ENCODE measurements around the gene GNAT2. TPM values are rescaled to one million over a fixed set of nuclear protein-coding genes. Genes with fewer than 3 reads are reported as not detected.

The GNAT2 gene
- total and polyA plus RNA-seq, 12 donors, result 0.04 TPM; not detected in 11

DNA sequence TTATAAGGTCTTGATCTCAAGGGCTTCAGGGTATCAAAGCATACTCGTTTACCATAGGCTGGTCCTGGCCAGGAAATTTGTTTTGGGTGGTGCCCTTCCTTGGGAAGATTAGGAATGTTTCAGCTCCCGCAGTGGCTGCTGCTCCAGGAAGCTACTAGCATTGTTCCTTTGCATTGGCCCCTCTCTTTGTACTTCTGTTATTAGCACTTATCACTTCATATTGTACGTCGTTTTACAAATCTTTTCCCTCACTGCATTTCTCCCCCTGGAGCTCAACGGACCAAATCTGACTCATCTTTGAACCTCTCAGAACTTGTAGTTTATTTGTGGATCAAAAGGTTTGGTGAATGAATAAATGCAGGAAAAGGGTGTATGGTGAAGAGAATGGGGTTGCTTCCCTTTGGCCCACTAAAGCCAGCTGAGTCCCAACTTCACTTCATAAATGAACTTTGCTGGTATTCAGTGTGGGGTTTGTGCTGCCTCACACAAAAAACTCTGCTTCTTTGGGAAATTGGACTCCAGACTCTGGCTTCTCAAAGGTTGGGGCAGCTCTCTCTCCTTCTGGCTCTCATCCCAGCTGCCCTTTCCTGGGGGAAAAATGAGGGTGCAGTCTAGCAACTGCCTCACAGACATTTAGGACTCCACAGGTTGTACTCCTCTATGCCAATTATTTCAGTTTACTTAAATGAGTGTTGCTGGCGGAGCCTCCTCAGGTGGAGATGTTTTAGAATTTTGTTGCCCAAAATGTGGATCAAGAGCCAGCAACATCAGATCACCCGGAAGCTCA is 5.9 kb downstream of the GNAT2 start:
- no peak overlapping the region for H3K4me3 ChIP-seq
- ATAC-seq, result peak in 1 of 8 donors; percentile 30
- peak overlapping the region in 3 of 10 donors; percentile 17 to 56 (median 28) for H3K27ac ChIP-seq
- intact Hi-C loops (cut with DNase I), result no loop called here
- H3K36me3 ChIP-seq, result no peaks in the 10 kb centered on the region
- peaks cover 0 to 60% (median 0%) of the 10 kb centered on the region in 9 donors for H3K4me1 ChIP-seq
- H3K9me3 ChIP-seq, result no peaks in the 10 kb centered on the region
- TF ChIP-seq, protein P1, sequence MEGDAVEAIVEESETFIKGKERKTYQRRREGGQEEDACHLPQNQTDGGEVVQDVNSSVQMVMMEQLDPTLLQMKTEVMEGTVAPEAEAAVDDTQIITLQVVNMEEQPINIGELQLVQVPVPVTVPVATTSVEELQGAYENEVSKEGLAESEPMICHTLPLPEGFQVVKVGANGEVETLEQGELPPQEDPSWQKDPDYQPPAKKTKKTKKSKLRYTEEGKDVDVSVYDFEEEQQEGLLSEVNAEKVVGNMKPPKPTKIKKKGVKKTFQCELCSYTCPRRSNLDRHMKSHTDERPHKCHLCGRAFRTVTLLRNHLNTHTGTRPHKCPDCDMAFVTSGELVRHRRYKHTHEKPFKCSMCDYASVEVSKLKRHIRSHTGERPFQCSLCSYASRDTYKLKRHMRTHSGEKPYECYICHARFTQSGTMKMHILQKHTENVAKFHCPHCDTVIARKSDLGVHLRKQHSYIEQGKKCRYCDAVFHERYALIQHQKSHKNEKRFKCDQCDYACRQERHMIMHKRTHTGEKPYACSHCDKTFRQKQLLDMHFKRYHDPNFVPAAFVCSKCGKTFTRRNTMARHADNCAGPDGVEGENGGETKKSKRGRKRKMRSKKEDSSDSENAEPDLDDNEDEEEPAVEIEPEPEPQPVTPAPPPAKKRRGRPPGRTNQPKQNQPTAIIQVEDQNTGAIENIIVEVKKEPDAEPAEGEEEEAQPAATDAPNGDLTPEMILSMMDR (IDR thresholded peaks at IDR 0.05), result no peak
- DNase-seq, result no peak
- 56 to 61% methylated on average over 7 of the region's 7 CpGs for WGBS, 2 donors
- no peaks in the 10 kb centered on the region for H3K27me3 ChIP-seq

DNA sequence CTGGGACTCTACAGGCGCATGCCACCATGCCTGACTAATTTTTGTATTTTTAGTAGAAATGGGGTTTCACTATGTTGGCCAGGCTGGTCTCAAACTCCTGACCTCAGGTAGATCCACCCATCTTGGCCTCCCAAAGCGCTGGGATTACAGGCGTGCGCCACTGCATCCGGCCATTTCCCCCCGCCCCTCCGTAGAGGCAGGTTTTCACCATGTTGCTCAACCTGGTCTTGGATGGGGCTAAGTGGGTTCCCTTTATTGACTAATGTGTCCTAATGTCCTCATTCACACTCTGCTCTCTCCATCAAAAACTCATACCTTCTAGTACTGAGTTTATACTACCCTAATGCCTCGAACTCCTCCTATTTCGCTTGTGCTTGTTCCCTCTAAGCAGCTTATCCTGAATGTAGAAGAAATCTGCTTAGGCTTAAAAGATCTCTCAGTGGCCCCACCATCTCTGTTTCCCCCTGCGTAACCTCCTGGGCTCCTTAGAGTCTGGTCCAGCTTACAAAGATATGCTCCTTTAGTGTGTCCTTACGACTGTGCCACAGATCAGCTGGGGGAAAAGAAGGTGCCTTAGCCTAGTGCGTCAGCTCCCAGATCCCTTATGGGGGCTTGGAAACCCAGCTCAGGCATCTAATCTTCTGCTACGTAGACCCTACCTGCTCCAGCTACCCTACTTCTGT is 8.0 kb downstream of the GNAT2 start:
- ATAC-seq (no peak), DNase-seq (no peak)
- WGBS, 2 donors, result 93 to 95% methylated on average over 13 of the region's 13 CpGs
- Histone ChIP-seq H3K36me3 (no peaks in the 10 kb centered on the region), H3K4me3 (no peak overlapping the region), H3K9me3 (no peaks in the 10 kb centered on the region), H3K4me1 (peaks cover 0 to 45% (median 0%) of the 10 kb centered on the region in 9 donors), H3K27ac (no peak overlapping the region), H3K27me3 (no peaks in the 10 kb centered on the region)
- TF ChIP-seq, protein P1 (IDR thresholded peaks at IDR 0.05), result no peak
- intact Hi-C loops (cut with DNase I), result no loop called here

DNA sequence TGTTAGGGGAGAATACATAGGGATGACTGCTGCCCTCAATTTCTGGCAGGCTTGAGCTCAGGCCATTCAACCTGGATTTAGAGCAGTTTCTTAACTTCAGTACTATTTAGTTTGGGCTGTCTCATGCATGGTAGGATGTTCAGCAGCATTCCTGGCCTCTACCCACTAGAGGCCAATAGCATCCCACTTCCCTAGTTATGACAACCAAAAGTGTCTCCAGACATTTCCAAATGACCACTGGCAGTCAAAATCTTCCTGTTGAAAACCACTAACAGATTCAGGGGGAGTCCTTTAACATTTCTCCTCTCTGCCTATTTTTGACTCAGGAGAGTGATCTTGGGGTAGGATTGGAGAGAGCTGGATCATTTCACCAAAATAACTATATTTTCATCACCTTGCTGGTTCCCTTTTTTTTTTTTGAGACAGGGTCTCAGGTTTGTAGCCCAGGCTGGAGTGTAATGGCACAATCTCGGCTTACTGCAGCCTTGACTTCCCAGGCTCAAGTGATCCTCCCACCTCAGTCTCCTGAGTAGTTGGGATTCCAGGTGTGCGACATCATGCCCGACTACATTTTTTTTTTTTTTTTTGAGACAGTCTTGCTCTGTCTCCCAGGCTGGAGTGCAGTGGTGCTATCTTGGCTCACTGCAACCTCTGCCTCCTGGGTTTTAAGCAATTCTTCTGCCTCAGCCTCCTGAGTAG is 8.7 kb downstream of the GNAT2 start:
- Histone ChIP-seq H3K4me3 (no peak overlapping the region), H3K9me3 (no peaks in the 10 kb centered on the region), H3K36me3 (peaks cover 0 to 6% (median 0%) of the 10 kb centered on the region in 9 donors), H3K4me1 (peaks cover 0 to 38% (median 0%) of the 10 kb centered on the region in 9 donors), H3K27me3 (no peaks in the 10 kb centered on the region), H3K27ac (no peak overlapping the region)
- DNase-seq (no peak), ATAC-seq (no peak)
- 60 to 61% methylated on average over 3 of the region's 3 CpGs for WGBS, 2 donors
- intact Hi-C loops (cut with DNase I), result no loop called here
- TF ChIP-seq, protein P1 (IDR thresholded peaks at IDR 0.05), result no peak

DNA sequence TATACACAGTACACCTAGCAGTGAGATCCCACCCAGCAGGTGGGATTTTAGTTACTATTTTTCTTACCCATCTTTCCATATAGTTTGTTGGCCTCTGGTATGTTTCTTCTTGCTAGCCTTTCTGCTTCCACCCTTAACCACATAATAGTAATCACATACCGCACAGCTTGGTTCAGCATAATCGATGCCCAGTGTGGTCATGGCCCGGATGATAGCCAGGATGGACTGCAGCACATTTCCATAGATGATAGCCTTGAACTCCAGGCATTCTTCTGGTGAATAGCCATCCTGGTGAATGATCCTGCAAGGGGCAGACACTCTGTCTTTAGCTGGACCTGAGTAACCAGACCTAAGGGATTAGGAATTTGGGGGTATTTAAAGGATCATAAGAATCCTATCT is 9.5 kb downstream of the GNAT2 start:
- WGBS, 2 donors, result 93 to 99% methylated on average over 3 of the region's 3 CpGs
- Histone ChIP-seq H3K9me3 (no peaks in the 10 kb centered on the region), H3K4me3 (no peak overlapping the region), H3K4me1 (peaks cover 0 to 29% (median 0%) of the 10 kb centered on the region in 9 donors), H3K27me3 (no peaks in the 10 kb centered on the region), H3K36me3 (peaks cover 0 to 11% (median 0%) of the 10 kb centered on the region in 9 donors), H3K27ac (no peak overlapping the region)
- no peak for DNase-seq
- no peak for ATAC-seq
- intact Hi-C loops (cut with DNase I), result no loop called here
- TF ChIP-seq, protein P1 (IDR thresholded peaks at IDR 0.05), result no peak

Measured in heart right ventricle (tissue), 16 donors.